Measurements from ENCODE around the gene SP140.
"Not testable (repeated sequence)": the region's sequence is repeated elsewhere in the genome, so short reads cannot be mapped to it uniquely, and the experiment has no call there.

Gene SP140

GRCh38 chr2:230226051-230226551, 565 bp downstream of the SP140 start:
- peak; percentile 17 for DNase-seq (ENCODE audit: low spot score)

- DNase-seq (ENCODE audit: low spot score): no peak
Measured at GRCh38 chr2:230227216-230227615, 1.7 kb downstream of the SP140 start.

GRCh38 chr2:230230087-230230486, 4.6 kb downstream of the SP140 start:
- DNase-seq (ENCODE audit: low spot score): no peak

GRCh38 chr2:230230496-230231200, 5.1 kb downstream of the SP140 start:
- DNase-seq (ENCODE audit: low spot score): no peak

- DNase-seq (ENCODE audit: low spot score): no peak
Measured at GRCh38 chr2:230231251-230231650, 5.7 kb downstream of the SP140 start.

GRCh38 chr2:230234122-230234722, 8.7 kb downstream of the SP140 start:
- no peak for DNase-seq (ENCODE audit: low spot score)

- no peak for DNase-seq (ENCODE audit: low spot score)
Measured at GRCh38 chr2:230234845-230235244, 9.3 kb downstream of the SP140 start.

GRCh38 chr2:230244211-230244610, 18.7 kb downstream of the SP140 start:
- DNase-seq (ENCODE audit: low spot score): no peak

- no peak for DNase-seq (ENCODE audit: low spot score)
Measured at GRCh38 chr2:230246206-230246605, 20.7 kb downstream of the SP140 start.

GRCh38 chr2:230250231-230250630, 24.7 kb downstream of the SP140 start:
- DNase-seq (ENCODE audit: low spot score): no peak

- DNase-seq (ENCODE audit: low spot score): no peak
Measured at GRCh38 chr2:230254152-230254881, 28.8 kb downstream of the SP140 start.

GRCh38 chr2:230256733-230257332, 31.3 kb downstream of the SP140 start:
- no peak for DNase-seq (ENCODE audit: low spot score)

GRCh38 chr2:230258483-230258882, 32.9 kb downstream of the SP140 start:
- DNase-seq (ENCODE audit: low spot score): peak; percentile 7

GRCh38 chr2:230262246-230262645, 36.7 kb downstream of the SP140 start:
- no peak for DNase-seq (ENCODE audit: low spot score)

GRCh38 chr2:230264945-230265344, 39.4 kb downstream of the SP140 start:
- DNase-seq (ENCODE audit: low spot score): not testable (repeated sequence)

GRCh38 chr2:230266638-230267037, 41.1 kb downstream of the SP140 start:
- DNase-seq (ENCODE audit: low spot score): no peak

- no peak for DNase-seq (ENCODE audit: low spot score)
Measured at GRCh38 chr2:230267059-230267458, 41.5 kb downstream of the SP140 start.

GRCh38 chr2:230267556-230267955, 42.0 kb downstream of the SP140 start:
- DNase-seq (ENCODE audit: low spot score): no peak

GRCh38 chr2:230268606-230269243, 43.2 kb downstream of the SP140 start:
- DNase-seq (ENCODE audit: low spot score): peak; percentile 5

- no peak for DNase-seq (ENCODE audit: low spot score)
Measured at GRCh38 chr2:230269715-230270114, 44.2 kb downstream of the SP140 start.

GRCh38 chr2:230282936-230283335, 57.4 kb downstream of the SP140 start:
- no peak for DNase-seq (ENCODE audit: low spot score)

GRCh38 chr2:230286048-230286447, 60.5 kb downstream of the SP140 start:
- no peak for DNase-seq (ENCODE audit: low spot score)
